ENCODE results near the gene PLET1.

Gene PLET1

DNA sequence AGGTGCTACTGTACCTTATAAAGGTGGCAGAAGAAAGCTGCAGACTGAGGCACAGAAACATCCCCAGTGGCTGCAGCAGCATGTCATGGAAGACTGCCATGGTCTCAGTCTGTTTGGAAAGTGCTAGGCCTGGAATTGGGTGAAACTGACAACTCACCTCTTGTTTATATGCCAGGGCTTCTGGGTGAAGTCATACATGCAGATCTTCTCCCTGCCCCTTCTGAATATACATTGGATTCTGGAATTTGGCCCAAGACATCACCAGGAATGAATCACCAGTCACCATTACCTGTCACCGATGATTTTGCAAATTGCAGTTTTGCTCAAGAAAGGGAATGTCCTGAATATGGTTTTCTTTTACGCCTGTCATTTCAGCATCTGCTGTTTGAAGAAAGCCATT lies at the start of gene PLET1:
TSS of gene PLET1 (minus strand) at position 371 of the 400 bp plus-strand sequence. CDS start at position 100, 271 bp downstream.
- ATAC-seq (ENCODE audit: low read depth): no peak
- no peak for DNase-seq (ENCODE audit: low spot score in 2 of 2)
- H3K4me3 Mint-ChIP-seq: no peak within 1 kb of the TSS
- H3K36me3 Mint-ChIP-seq: peaks cover 4% of the 10 kb centered on the region
- H3K27ac Mint-ChIP-seq: no peak within 1 kb of the TSS
- no peaks in the 10 kb centered on the region for H3K27me3 Mint-ChIP-seq
- H3K4me1 Mint-ChIP-seq: no peaks in the 10 kb centered on the region
- H3K9me3 Mint-ChIP-seq: no peaks in the 10 kb centered on the region

- H3K4me3 Mint-ChIP-seq: no peak overlapping the region
- no peaks in the 10 kb centered on the region for H3K4me1 Mint-ChIP-seq
- peaks cover 9% of the 10 kb centered on the region for H3K36me3 Mint-ChIP-seq
- H3K27ac Mint-ChIP-seq: no peak overlapping the region
- ATAC-seq (ENCODE audit: low read depth) (no peak), DNase-seq (ENCODE audit: low spot score in 2 of 2) (no peak)
- H3K9me3 Mint-ChIP-seq: peaks cover 3% of the 10 kb centered on the region
- H3K27me3 Mint-ChIP-seq: no peaks in the 10 kb centered on the region
Observed at GRCh38 chr11:112310419-112310818, 49.8 kb upstream of the PLET1 start.

DNA sequence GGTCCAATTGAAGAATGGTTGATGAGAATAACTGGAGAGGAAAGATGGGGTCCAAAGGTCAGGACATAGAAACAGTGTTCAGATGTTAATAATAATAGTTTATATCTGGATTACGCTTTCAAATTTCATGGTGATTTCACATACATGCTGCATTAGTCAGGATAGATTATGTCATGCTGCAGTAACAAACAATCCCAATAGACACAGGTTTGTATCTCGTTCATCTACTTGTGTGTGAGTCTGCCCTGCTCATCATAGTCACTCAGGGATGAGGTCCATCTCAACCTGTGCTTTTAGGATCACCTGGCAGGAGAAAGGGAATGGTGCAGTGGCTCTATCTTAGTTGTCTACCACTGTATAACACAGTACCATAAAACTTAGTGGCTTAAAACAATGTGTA lies 48.0 kb upstream of the PLET1 start:
- ATAC-seq (ENCODE audit: low read depth): no peak
- H3K27ac Mint-ChIP-seq: no peak overlapping the region
- H3K4me1 Mint-ChIP-seq: no peaks in the 10 kb centered on the region
- H3K9me3 Mint-ChIP-seq: peaks cover 3% of the 10 kb centered on the region
- no peak overlapping the region for H3K4me3 Mint-ChIP-seq
- H3K36me3 Mint-ChIP-seq: peaks cover 14% of the 10 kb centered on the region
- no peak for DNase-seq (ENCODE audit: low spot score in 2 of 2)
- H3K27me3 Mint-ChIP-seq: no peaks in the 10 kb centered on the region

DNA sequence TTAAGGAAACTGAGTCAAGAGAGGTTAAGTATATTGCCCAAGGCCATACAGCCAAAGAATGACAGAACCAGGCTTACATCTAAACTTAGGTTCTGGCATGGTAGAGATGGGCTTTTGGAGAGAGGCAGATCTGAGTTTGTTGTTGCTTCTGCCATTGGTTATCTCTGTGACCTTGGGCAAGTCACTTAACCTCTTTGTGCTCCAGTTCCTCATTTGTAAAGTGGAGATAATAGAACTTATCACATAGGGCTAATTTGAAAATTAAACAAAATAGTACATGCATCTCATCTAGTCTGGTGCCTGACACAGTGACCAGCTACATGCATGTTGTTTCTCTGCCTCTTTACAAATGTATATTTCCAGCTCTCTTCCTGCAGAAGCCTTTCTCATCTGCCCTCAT lies 47.0 kb upstream of the PLET1 start:
- no peaks in the 10 kb centered on the region for H3K27me3 Mint-ChIP-seq

GRCh38 chr11:112306230-112306629 lies 45.6 kb upstream of the PLET1 start:
- ATAC-seq (ENCODE audit: low read depth): no peak
- Mint-ChIP-seq H3K27me3 (no peaks in the 10 kb centered on the region), H3K4me3 (no peak overlapping the region), H3K9me3 (peaks cover 3% of the 10 kb centered on the region), H3K27ac (no peak overlapping the region), H3K36me3 (peaks cover 14% of the 10 kb centered on the region), H3K4me1 (no peaks in the 10 kb centered on the region)
- DNase-seq (ENCODE audit: low spot score in 2 of 2): no peak

More for the DNA sequence above, 47.0 kb upstream of the PLET1 start:
- no peak for DNase-seq (ENCODE audit: low spot score in 2 of 2)
- ATAC-seq (ENCODE audit: low read depth): no peak
- Mint-ChIP-seq H3K36me3 (peaks cover 14% of the 10 kb centered on the region), H3K27ac (no peak overlapping the region), H3K4me3 (no peak overlapping the region), H3K4me1 (no peaks in the 10 kb centered on the region), H3K9me3 (peaks cover 3% of the 10 kb centered on the region)

GRCh38 chr11:112304914-112305313 lies 44.3 kb upstream of the PLET1 start:
- H3K27me3 Mint-ChIP-seq: no peaks in the 10 kb centered on the region
- ATAC-seq (ENCODE audit: low read depth): no peak
- H3K4me1 Mint-ChIP-seq: no peaks in the 10 kb centered on the region
- peaks cover 3% of the 10 kb centered on the region for H3K9me3 Mint-ChIP-seq
- no peak for DNase-seq (ENCODE audit: low spot score in 2 of 2)
- H3K36me3 Mint-ChIP-seq: peaks cover 10% of the 10 kb centered on the region
- no peak overlapping the region for H3K27ac Mint-ChIP-seq
- no peak overlapping the region for H3K4me3 Mint-ChIP-seq

GRCh38 chr11:112303616-112304015 lies 43.0 kb upstream of the PLET1 start:
- no peak for ATAC-seq (ENCODE audit: low read depth)
- Mint-ChIP-seq H3K27me3 (no peaks in the 10 kb centered on the region), H3K27ac (no peak overlapping the region), H3K4me1 (no peaks in the 10 kb centered on the region), H3K9me3 (peaks cover 3% of the 10 kb centered on the region), H3K4me3 (no peak overlapping the region), H3K36me3 (peaks cover 10% of the 10 kb centered on the region)
- DNase-seq (ENCODE audit: low spot score in 2 of 2): no peak

DNA sequence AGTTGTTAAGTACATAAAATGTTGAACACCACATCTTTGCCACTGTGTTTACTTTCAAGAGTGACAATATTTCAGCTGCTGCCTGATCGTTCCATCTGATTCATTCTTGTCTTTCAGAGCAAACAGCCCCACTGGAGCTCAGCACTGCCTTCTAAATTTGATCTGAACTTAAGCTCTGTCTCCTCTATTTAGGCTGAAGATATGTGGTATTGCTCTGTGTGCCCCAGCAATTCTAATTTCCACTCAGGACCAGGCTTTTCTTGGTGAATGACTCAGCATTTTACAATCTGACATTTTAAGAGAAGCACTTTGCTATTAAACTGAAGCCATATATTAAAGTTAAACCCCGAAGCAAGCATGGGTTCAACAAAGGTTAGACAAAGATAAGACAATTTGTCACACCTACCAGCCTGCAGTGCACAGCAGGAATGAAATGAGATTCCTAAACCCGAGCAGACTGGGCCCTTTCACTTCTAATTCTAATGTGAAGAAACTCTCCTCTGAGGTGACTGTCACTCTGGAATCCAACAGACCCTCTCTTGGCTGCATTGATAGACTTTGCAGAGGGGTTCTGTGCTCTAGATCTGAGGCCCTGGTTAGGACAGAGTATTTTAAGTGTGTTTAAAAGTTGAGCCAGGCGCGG lies 41.7 kb upstream of the PLET1 start:
- DNase-seq (ENCODE audit: low spot score in 2 of 2) (no peak), ATAC-seq (ENCODE audit: low read depth) (no peak)
- Mint-ChIP-seq H3K4me3 (no peak overlapping the region), H3K27me3 (no peaks in the 10 kb centered on the region), H3K4me1 (no peaks in the 10 kb centered on the region), H3K27ac (no peak overlapping the region), H3K36me3 (peaks cover 7% of the 10 kb centered on the region), H3K9me3 (no peaks in the 10 kb centered on the region)

DNA sequence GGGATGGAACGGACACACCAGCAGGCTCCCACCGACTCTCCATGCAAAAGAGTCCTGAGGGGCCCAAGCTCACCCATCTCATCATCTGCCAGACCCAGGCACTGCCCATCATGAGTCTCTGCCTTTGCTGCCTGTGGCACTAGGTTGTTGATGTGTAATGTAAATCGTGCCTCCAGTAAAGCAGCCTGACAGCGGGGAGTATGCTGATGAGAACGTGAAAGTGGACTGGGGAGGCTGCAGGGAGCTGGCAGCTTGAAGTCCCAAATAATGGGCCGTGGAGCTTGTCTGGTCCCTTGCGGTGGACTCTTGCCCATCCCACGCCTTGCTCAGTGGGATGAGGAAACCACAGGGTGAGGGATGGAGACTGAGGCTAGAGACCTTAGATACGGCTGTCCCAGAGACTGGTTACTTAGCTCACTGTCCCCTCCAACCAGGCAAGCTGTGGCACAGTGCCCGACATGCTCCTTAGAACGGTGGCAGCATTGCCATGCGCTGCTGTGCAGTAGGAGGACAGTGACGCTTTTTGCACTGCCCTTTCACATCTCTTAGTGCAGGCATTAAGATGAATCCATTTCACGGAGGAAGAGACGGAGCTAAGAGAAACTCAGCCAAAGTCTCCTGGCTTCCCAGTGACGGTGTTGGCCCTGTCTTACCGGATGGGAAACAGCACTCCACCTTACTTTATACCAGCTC lies 39.6 kb upstream of the PLET1 start:
- ATAC-seq (ENCODE audit: low read depth): no peak
- Mint-ChIP-seq H3K4me1 (no peaks in the 10 kb centered on the region), H3K36me3 (peaks cover 7% of the 10 kb centered on the region), H3K27me3 (no peaks in the 10 kb centered on the region), H3K4me3 (no peak overlapping the region), H3K27ac (no peak overlapping the region), H3K9me3 (no peaks in the 10 kb centered on the region)
- no peak for DNase-seq (ENCODE audit: low spot score in 2 of 2)

DNA sequence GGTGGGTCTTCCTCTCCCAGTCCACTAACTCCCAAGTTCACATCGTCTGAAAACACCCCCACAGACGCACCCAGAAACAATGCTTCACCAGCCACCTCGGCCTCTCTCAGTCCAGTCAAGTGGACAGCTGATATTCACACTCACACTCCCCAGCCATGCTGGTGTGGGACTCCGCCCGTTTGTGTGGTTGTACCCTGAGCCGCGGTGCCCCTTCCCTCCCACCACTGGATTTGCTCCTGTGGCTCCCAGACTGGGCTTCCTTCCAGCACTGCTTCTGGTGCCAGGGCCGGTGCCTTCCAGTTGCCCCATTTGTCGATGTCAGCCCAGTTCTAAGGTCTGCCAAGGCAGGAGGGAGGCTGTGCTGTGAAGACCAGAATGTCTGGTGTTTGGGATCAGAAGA lies 37.9 kb upstream of the PLET1 start:
- Mint-ChIP-seq H3K36me3 (peaks cover 5% of the 10 kb centered on the region), H3K9me3 (no peaks in the 10 kb centered on the region), H3K4me1 (no peaks in the 10 kb centered on the region), H3K27me3 (no peaks in the 10 kb centered on the region), H3K4me3 (no peak overlapping the region), H3K27ac (no peak overlapping the region)
- no peak for ATAC-seq (ENCODE audit: low read depth)
- DNase-seq (ENCODE audit: low spot score in 2 of 2): no peak

GRCh38 chr11:112297248-112297866 lies 36.7 kb upstream of the PLET1 start:
- peaks cover 7% of the 10 kb centered on the region for H3K36me3 Mint-ChIP-seq
- DNase-seq (ENCODE audit: low spot score in 2 of 2): no peak
- no peak overlapping the region for H3K27ac Mint-ChIP-seq
- no peak for ATAC-seq (ENCODE audit: low read depth)
- no peak overlapping the region for H3K4me3 Mint-ChIP-seq
- H3K9me3 Mint-ChIP-seq: no peaks in the 10 kb centered on the region
- H3K27me3 Mint-ChIP-seq: no peaks in the 10 kb centered on the region
- H3K4me1 Mint-ChIP-seq: no peaks in the 10 kb centered on the region

DNA sequence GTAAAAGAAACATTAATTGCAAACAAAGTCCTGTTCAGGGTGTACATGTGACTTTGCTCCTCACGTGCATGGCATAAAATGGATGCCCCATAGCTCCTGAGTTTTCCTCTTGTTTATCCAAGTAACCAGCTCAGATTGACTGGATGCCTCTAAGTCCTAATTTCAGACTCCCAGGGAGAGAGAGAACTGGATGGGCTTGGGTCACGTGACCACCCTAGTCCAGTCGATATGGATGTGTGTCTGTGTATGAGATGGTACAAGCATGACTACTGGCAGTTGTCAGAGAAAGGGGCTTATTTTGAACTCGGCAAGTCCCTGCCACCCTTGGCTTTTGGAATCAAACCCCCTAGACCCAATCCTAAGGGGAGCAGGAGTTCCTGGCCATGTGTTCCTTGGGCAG lies 35.4 kb upstream of the PLET1 start:
- no peak for ATAC-seq (ENCODE audit: low read depth)

DNA sequence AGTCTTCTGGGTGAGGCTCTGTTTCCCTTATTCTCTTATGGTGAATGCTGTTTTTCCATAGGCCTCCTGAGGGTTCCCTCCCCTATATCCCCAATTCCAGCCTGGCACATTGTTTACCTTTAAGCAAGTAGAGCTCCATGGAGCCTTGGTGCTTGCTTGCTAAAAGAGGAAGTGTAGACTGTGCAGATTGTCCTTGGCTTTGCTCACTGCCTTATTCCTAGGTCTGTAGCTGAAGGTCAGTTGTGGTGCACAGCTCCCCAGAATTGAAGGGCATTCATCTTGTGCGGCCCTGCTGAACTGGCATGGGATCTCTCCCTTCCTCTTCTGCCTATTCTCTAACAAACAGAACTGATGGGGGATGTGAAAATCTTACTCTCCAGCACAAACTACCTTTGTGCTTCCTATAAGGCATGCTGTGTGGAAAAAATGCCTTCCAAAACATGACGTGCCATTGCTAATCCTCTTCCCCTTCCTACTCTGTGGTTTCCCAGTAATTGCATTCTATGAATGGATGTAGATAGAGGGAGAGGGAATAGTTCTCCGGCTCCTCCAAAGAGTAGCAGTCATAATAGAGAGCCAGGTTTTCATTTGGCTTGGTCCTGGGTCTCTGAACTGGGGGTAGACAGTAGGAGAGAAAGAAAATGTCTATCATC lies 34.2 kb upstream of the PLET1 start:
- ATAC-seq (ENCODE audit: low read depth) (no peak), DNase-seq (ENCODE audit: low spot score in 2 of 2) (no peak)
- Mint-ChIP-seq H3K4me1 (peaks cover 4% of the 10 kb centered on the region), H3K9me3 (peaks cover 1% of the 10 kb centered on the region), H3K27me3 (no peaks in the 10 kb centered on the region), H3K36me3 (peaks cover 7% of the 10 kb centered on the region), H3K27ac (no peak overlapping the region), H3K4me3 (no peak overlapping the region)

More for the DNA sequence above, 35.4 kb upstream of the PLET1 start:
- no peak for DNase-seq (ENCODE audit: low spot score in 2 of 2)
- peaks cover 7% of the 10 kb centered on the region for H3K36me3 Mint-ChIP-seq
- peaks cover 1% of the 10 kb centered on the region for H3K9me3 Mint-ChIP-seq
- H3K4me3 Mint-ChIP-seq: no peak overlapping the region
- H3K4me1 Mint-ChIP-seq: no peaks in the 10 kb centered on the region
- H3K27ac Mint-ChIP-seq: no peak overlapping the region
- no peaks in the 10 kb centered on the region for H3K27me3 Mint-ChIP-seq

GRCh38 chr11:112293614-112294013 lies 33.0 kb upstream of the PLET1 start:
- no peak for ATAC-seq (ENCODE audit: low read depth)
- Mint-ChIP-seq H3K4me3 (no peak overlapping the region), H3K9me3 (peaks cover 1% of the 10 kb centered on the region), H3K4me1 (peaks cover 4% of the 10 kb centered on the region), H3K36me3 (peaks cover 7% of the 10 kb centered on the region), H3K27ac (no peak overlapping the region), H3K27me3 (no peaks in the 10 kb centered on the region)
- DNase-seq (ENCODE audit: low spot score in 2 of 2): no peak
